ENCODE results near the gene TMUB2.

Gene TMUB2

DNA sequence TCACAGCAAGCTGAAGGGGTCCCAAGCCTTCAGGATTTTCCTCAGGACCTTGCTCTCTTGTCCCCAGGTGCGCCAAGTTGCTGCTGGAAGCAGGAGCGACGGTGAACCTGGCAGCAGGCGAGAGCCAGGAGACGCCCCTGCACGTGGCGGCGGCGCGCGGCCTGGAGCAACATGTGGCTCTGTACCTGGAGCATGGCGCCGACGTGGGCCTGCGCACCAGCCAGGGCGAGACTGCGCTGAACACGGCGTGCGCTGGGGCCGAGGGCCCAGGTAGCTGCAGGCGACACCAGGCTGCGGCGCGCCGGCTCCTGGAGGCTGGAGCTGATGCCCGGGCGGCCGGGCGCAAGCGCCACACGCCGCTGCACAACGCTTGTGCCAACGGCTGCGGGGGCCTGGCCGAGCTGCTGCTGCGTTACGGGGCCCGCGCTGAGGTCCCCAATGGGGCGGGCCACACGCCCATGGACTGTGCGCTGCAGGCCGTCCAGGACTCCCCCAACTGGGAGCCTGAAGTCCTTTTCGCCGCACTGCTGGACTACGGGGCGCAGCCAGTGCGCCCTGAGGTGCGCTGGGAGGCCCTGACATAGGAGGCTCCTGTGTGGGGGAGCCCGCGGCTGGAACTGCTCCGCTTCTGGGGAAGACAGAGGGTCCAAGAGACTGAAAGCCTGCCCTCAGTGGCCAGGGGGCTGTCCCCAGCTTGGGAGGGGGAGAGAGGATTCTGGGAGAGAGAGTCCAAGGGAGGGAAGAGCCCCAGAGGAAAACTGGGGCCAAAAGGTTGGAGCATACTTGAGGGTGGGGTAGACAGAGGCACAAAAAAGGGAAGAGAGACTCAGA lies 9.9 kb upstream of the TMUB2 start:
- TF ChIP-seq FOXP2 (optimal IDR thresholded peaks at IDR 0.05; ENCODE audit: borderline replicate concordance, extremely low read depth, extremely low read length, insufficient read depth) (no peak), POLR2AphosphoS5 (IDR thresholded peaks at IDR 0.05; ENCODE audit: low read depth, low read length) (no peak), SIN3A (IDR thresholded peaks at IDR 0.05; ENCODE audit: borderline replicate concordance, insufficient read depth, low read length) (no peak), TAF1 (IDR thresholded peaks at IDR 0.05; ENCODE audit: borderline replicate concordance, insufficient read depth, low read length) (no peak)
- TF ChIP-seq, protein P1, sequence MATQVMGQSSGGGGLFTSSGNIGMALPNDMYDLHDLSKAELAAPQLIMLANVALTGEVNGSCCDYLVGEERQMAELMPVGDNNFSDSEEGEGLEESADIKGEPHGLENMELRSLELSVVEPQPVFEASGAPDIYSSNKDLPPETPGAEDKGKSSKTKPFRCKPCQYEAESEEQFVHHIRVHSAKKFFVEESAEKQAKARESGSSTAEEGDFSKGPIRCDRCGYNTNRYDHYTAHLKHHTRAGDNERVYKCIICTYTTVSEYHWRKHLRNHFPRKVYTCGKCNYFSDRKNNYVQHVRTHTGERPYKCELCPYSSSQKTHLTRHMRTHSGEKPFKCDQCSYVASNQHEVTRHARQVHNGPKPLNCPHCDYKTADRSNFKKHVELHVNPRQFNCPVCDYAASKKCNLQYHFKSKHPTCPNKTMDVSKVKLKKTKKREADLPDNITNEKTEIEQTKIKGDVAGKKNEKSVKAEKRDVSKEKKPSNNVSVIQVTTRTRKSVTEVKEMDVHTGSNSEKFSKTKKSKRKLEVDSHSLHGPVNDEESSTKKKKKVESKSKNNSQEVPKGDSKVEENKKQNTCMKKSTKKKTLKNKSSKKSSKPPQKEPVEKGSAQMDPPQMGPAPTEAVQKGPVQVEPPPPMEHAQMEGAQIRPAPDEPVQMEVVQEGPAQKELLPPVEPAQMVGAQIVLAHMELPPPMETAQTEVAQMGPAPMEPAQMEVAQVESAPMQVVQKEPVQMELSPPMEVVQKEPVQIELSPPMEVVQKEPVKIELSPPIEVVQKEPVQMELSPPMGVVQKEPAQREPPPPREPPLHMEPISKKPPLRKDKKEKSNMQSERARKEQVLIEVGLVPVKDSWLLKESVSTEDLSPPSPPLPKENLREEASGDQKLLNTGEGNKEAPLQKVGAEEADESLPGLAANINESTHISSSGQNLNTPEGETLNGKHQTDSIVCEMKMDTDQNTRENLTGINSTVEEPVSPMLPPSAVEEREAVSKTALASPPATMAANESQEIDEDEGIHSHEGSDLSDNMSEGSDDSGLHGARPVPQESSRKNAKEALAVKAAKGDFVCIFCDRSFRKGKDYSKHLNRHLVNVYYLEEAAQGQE (IDR thresholded peaks at IDR 0.05; ENCODE audit: insufficient read depth in 1 of 2, low read depth in 2 of 2, low read length in 2 of 2): no peak

DNA sequence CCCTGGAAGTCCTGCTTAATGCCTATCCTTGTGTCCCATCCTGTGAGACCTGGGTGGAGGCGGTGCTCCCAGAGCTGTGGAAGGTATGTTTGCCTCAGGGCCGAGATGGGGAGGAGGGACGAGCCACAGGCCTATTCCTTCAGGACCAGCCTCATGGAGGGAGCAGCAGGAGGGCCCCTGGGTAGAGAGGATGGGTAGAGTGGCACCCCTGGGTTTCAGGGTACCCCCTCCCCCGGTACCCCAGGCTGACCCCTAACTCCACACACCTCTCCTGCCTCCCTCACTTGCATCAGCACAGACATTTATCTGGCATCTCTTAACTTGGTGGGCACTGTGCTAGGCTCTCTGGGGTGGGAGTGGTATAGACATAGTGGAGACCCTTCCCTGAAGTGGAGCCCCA lies 9.1 kb upstream of the TMUB2 start:
- no peak for TF ChIP-seq FOXP2 (optimal IDR thresholded peaks at IDR 0.05; ENCODE audit: borderline replicate concordance, extremely low read depth, extremely low read length, insufficient read depth)
- TF ChIP-seq POLR2AphosphoS5 (IDR thresholded peaks at IDR 0.05; ENCODE audit: low read depth, low read length): no peak
- no peak for TF ChIP-seq TAF1 (IDR thresholded peaks at IDR 0.05; ENCODE audit: borderline replicate concordance, insufficient read depth, low read length)
- TF ChIP-seq SIN3A (IDR thresholded peaks at IDR 0.05; ENCODE audit: borderline replicate concordance, insufficient read depth, low read length): no peak
- TF ChIP-seq, protein P1 (IDR thresholded peaks at IDR 0.05; ENCODE audit: insufficient read depth in 1 of 2, low read depth in 2 of 2, low read length in 2 of 2): no peak

DNA sequence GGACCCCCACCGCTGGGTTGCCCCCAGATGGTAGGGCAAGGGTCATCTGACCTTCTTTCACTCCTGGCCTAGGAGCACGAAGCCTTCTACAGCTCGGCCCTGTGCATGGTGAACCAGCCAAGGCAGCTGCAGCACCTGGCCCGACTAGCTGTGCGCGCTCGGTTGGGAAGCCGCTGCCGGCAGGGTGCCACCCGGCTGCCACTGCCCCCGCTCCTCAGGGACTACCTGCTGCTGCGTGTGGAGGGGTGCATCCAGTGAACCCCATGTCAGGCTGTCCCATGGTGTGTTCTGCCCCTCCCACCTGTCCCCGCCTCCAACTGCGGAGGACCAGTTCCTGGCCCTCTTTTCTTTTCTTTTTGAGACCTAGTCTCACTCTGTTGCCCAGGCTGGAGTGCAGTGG lies 8.6 kb upstream of the TMUB2 start:
- no peak for TF ChIP-seq FOXP2 (optimal IDR thresholded peaks at IDR 0.05; ENCODE audit: borderline replicate concordance, extremely low read depth, extremely low read length, insufficient read depth)
- no peak for TF ChIP-seq SIN3A (IDR thresholded peaks at IDR 0.05; ENCODE audit: borderline replicate concordance, insufficient read depth, low read length)
- no peak for TF ChIP-seq TAF1 (IDR thresholded peaks at IDR 0.05; ENCODE audit: borderline replicate concordance, insufficient read depth, low read length)
- TF ChIP-seq POLR2AphosphoS5 (IDR thresholded peaks at IDR 0.05; ENCODE audit: low read depth, low read length): no peak
- TF ChIP-seq, protein P1 (IDR thresholded peaks at IDR 0.05; ENCODE audit: insufficient read depth in 1 of 2, low read depth in 2 of 2, low read length in 2 of 2): no peak

DNA sequence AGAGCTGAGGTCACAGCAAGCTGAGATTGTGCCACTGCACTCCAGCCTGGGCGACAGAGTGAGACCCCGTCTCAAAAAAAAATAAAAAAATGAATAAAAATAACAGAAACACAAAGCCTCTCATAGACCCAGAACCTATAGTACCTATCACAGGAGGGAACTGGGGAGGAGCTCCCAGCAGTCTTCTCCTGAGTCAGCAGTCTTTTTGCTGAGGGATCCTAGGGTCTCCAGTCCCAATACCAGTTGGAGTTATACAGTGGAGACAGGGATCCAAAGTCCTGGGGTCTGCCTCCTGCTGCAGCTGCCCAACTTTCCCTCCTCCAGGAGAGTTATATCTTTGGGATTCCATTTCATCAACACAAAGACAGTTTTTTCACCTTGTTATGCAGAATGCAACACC lies 3.7 kb upstream of the TMUB2 start:
- TF ChIP-seq SIN3A (IDR thresholded peaks at IDR 0.05; ENCODE audit: borderline replicate concordance, insufficient read depth, low read length) (no peak), FOXP2 (optimal IDR thresholded peaks at IDR 0.05; ENCODE audit: borderline replicate concordance, extremely low read depth, extremely low read length, insufficient read depth) (no peak)

DNA sequence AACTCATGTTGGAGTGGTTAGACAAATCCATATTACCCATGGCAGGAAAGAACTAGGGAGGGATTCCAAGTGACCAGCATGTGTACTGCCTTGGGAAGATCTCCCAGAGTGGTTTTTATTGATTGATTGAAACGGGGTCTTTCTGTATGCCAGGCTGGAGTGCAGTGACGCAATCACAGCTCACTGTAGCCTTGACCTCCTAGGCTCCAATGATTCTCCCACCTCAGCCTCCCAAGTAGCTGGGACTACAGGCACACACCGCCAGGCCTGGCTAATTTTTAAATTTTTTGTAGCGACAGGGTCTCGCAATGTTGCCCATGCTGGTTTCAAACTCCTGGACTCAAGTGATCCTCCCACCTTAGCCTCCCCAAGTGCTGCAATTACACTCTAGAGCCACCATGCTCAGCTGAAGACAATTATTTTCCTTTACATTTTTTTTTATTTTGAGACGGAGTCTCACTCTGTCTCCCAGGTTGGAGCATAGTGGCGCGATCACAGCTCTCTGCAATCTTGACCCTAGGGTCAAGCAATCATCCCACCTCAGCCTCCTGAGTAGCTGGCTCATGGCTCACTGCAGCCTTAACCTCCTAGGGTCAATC lies 2.5 kb upstream of the TMUB2 start:
- TF ChIP-seq SIN3A (IDR thresholded peaks at IDR 0.05; ENCODE audit: borderline replicate concordance, insufficient read depth, low read length) (no peak), TAF1 (IDR thresholded peaks at IDR 0.05; ENCODE audit: borderline replicate concordance, insufficient read depth, low read length) (no peak), POLR2AphosphoS5 (IDR thresholded peaks at IDR 0.05; ENCODE audit: low read depth, low read length) (no peak), FOXP2 (optimal IDR thresholded peaks at IDR 0.05; ENCODE audit: borderline replicate concordance, extremely low read depth, extremely low read length, insufficient read depth) (no peak)
- TF ChIP-seq, protein P1 (IDR thresholded peaks at IDR 0.05; ENCODE audit: insufficient read depth in 1 of 2, low read depth in 2 of 2, low read length in 2 of 2): no peak

Data from PFSK-1 (cell line).